ENCODE results near the gene RNF25.

RNF25 gene

DNA sequence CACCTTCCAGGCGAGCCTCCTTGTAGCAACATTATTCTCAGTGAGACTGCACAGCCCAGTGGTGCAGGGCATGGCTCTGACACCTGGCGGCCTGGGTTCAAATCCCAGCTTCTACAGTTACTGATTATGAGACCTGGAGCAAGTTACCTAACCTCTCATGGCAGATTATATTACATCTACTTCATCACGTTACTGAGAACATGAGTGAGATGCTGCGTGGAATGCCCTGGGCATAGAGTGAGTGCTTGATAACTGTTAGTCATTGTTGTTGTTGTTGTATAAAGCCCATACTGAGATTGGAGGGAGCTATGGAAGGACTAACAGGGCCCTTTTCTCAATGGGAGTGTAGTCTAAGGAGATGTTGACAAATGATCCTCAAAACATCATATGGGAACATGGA, 45.4 kb downstream of the RNF25 start:
- DNase-seq (ENCODE audit: low read depth, low spot score), result no peak

DNA sequence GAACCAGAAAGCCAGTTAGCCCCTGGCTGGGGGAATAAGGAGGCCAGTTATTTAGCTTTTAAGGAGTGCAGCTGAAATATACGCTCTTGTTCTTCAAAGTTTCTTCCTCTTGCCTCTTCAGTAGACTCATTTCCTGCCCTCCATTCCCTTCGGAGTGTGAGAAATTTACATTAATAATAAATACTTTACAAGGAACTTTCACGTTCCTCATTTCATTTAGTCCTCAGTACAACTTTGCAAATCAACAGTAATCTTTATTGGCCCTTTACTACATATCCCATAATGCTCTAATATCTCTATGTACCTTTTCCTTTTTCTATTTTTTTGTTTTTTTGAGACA, 48.5 kb downstream of the RNF25 start:
- no peak for DNase-seq (ENCODE audit: low read depth, low spot score)

DNA sequence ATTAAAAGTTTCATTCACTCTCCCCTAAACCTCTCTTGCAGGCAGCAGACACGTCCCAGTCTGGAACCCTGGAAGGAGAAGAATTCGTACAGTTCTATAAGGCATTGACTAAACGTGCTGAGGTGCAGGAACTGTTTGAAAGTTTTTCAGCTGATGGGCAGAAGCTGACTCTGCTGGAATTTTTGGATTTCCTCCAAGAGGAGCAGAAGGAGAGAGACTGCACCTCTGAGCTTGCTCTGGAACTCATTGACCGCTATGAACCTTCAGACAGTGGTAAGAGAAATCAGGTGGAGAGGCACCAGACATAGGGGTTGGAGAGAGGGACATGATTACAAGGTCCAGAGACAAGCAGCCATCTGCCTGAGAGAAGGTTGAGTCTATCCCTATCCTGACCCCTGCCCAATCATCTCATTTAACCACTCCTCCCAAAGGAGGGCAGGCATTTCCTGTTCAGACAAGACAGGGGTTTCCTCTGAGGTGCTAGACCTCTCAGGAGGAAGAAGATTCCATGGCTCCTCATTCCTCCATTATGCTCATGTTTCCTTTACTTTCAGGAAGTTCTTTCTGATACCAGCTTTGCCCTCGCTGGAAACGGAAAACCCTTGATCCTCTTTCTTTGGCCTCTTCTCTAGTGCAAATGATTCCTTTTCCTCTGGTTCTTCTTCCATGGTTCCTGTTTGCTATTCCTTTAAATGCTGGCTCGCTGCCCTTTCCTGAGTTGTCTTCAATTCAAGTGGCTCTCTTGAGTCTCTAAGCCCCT, 49.0 kb downstream of the RNF25 start:
- no peak for DNase-seq (ENCODE audit: low read depth, low spot score)

DNA sequence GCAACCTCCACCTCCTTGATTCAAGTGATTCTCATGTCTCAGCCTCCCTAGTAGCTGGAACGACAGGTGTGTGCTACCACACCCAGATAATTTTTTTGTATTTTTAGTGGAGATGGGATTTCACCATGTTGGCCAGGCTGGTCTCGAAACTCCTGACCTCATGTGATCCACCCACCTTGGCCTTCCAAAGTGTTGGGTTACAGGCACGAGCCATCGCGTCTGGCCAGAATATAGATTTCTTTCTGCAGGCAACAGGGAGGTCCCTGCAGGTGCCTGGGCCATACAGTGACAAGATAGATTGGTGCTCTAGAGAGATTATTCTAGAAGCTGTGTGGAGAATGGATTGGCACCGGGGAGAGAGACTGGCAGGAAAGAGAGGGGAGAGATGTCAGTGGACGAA, 50.8 kb downstream of the RNF25 start:
- no peak for DNase-seq (ENCODE audit: low read depth, low spot score)

DNA sequence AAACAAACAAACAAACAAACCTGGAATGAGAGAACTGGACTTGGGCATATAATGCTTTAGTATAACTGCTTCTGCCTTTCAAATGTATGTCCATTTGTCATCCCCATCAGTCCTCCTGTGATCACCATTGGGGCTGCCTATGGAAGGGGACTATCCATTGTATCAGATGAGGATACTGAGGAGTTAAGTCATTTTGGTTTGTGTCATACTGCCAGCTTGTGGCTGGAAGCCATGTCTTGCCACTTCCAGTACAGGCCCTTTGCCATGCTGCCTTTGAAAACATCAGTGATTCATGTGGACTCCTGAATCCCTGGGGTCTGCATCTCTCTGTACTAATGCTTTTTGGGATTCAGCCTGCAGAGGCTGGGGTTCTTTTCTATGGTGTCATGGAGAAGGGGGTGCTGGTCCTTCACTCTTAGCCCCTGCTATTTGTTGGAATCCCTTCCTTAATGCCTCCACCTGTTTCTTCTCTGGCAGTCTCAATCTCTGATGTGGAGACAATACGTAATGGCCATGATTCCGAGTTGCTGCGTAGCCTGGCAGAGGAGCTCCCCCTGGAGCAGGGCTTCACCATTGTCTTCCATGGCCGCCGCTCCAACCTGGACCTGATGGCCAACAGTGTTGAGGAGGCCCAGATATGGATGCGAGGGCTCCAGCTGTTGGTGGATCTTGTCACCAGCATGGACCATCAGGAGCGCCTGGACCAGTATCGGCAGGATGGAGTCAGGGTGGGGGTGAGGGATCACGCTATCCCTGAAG, 53.5 kb downstream of the RNF25 start:
- no peak for DNase-seq (ENCODE audit: low read depth, low spot score)

DNA sequence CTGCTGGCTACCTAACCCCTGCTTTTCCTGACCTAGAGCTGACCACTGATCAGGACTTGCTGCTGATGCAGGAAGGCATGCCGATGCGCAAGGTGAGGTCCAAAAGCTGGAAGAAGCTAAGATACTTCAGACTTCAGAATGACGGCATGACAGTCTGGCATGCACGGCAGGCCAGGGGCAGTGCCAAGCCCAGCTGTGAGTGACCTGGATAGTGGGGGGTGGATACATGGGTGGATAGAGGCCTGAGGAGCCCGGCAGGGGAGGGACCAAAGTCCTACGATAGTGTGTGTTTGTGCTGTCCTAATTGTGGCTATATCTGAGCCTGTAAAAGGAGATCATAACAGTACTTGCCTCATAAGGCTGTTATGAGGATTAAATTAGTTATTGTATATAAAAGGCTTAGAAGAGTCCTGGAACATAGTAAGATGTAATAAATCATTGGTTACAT, 55.9 kb downstream of the RNF25 start:
- DNase-seq (ENCODE audit: low read depth, low spot score), result no peak
